SIG-M5 treated with dmso at 0.1 percent for 504 hours (cell line): ENCODE measurements around the gene SSB.
"Not testable (repeated sequence)": the region's sequence is repeated elsewhere in the genome, so short reads cannot be mapped to it uniquely, and the experiment has no call there.

Source experiments
- DNase-seq: peaks from one replicate; lab custom pipeline; 2025; ENCODE audit not compliant: unreplicated experiment; lab: John Stamatoyannopoulos, UW

SSB gene

DNA sequence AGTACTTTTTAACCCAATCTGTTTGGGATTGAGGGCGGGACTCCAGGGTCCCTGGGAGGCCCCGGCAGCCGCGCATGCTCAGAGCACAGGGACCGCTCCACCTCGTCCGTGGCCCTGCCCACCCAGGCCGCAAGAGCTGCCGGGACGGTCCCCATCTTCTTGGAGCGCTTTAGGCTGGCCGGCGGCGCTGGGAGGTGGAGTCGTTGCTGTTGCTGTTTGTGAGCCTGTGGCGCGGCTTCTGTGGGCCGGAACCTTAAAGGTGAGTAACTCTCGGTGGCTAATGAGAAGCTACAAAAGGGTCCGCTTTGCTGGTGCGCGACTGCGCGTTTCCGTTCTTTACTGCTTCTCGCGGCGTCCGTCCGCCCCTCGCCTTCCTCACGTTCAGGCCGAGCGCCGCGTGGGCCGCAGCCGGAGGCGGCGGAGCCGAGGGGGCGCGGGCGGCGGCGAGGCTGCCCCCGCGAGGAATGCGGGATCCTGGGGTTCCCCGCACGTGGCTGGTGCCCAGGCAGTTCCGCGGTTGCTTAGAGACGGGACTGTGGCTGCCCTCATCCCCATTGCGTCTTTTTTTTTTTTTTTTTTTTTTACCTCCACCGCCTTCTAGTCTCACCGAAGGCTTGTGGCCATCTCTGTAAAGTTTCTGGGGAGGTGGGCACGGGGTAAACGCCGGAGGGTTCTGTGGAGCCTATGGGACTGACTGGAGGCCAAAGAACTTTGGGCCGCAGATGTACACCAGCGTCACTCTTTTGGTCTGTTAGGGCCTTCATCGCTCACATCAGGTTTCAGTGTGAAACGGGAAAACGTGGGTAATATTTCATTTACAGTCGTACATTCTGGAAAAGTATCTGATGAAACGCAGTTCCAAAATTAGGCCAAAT lies at the start of gene SSB:
TSS of gene SSB (plus strand) at position 154 of the 875 bp plus-strand sequence. CDS start 2,090 bp downstream, outside the sequence.
- peak; percentile 90 for DNase-seq

DNA sequence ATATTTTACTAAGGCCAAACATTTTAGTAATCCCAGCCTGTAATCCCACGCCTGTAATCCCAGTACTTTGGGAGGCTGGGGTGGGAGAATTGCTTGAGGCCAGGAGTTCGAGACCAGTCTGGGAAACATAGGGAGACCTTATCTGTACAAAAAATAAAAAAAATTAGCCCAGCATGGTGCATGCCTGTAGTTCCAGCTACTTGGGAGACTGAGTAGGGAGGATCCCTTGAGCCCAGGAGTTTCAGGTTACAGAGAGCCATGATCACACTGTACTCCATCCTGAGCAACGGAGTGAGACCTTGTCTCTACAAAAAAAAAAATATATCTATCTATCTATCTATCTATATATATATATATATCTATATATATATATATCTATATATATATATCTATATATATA lies 45.9 kb upstream of the SSB start:
- DNase-seq: no peak

DNA sequence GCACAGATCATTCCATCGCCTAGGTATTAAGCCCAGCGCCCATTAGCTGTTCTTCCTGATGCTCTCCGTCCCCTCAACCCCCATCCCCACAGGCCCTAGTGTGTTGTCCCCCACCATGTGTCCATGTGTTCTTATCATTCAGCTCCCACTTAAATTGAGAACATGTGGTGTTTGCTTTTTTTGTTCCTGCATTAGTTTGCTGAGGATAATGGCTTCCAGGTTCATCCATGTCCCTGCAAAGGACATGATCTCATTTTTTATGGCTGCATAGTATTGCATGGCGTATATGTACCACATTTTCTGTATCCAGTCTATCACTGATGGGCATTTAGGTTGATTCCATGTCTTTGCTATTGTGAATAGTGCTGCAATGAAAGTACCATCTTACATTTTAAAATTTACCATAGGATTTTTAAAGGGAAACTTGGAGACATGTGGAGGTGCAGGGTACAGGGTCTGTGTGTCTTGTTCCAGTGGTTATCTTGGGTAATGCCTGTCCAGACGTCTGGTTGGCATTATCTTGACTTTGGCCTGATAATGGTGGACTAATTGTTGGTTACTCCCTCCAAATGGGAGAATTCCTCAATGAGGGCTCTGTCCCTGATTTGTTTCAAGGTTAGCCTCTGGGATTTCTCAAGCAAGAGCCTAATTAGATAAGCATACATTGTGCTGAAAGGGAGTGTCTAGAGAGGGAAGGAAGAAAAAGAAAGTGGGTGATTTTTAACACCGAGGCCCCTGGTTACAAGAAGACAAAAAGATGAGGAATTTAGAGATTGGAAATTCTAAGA lies 43.4 kb upstream of the SSB start:
- DNase-seq: no peak

- no peak for DNase-seq
Measured at GRCh38 chr2:169756342-169756741, 42.3 kb upstream of the SSB start.

- no peak for DNase-seq
Measured at GRCh38 chr2:169757356-169757755, 41.3 kb upstream of the SSB start.

- DNase-seq: no peak
Measured at GRCh38 chr2:169757778-169758177, 40.9 kb upstream of the SSB start.

GRCh38 chr2:169759987-169760386 lies 38.7 kb upstream of the SSB start:
- no peak for DNase-seq

DNA sequence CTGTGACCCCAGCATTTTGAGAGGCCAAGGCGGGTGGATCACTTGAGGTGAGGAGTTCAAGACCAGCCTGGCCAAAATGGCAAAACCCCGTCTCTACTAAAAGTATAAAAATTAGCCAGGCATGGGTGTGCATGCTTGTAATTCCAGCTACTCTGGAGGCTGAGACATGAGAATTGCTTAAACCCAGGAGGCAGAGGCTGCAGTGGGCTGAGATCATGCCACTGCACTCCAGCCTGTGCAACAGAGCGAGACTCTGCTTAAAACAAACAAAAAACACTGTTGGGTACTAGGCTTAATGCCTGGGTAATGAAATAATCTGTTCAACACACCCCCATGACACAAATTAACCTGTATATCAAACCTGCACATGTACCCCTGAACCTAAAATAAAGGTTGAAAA lies 37.9 kb upstream of the SSB start:
- DNase-seq: not testable (repeated sequence)

- DNase-seq: no peak
Measured at GRCh38 chr2:169761251-169761969, 37.3 kb upstream of the SSB start.

DNA sequence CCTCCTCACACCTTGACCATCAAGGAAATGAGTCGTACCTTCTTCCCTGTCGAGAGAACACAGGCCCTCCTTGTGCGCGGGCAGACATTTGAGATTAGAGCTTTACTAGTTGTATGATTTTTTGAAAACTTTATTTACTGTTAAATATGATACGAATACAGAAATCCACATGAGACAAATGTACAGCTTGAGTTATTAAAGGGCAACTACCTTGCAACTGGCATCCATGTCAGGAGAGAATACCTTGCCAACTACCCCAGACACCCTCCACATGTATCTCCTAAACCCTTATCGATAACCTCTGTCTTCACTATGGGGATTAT lies 36.7 kb upstream of the SSB start:
- DNase-seq: no peak

DNA sequence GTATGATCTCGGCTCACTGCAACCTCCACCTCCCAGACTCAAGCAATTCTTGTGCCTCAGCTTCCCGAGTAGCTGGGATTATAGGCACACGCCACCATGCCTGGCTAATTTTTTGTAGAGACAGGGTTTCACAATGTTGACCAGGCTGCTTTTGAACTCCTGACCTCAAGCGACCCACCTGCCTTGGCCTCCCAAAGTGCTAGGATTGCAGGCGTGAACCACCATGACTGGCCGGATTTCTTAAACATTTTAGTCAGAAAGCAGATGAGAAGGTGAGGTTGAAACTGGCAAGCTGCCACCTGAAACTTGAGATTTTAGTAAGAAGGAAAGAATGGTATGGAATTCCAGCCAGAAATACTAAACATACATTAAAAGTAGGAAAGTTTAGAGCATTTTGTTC lies 33.1 kb upstream of the SSB start:
- DNase-seq: no peak

DNA sequence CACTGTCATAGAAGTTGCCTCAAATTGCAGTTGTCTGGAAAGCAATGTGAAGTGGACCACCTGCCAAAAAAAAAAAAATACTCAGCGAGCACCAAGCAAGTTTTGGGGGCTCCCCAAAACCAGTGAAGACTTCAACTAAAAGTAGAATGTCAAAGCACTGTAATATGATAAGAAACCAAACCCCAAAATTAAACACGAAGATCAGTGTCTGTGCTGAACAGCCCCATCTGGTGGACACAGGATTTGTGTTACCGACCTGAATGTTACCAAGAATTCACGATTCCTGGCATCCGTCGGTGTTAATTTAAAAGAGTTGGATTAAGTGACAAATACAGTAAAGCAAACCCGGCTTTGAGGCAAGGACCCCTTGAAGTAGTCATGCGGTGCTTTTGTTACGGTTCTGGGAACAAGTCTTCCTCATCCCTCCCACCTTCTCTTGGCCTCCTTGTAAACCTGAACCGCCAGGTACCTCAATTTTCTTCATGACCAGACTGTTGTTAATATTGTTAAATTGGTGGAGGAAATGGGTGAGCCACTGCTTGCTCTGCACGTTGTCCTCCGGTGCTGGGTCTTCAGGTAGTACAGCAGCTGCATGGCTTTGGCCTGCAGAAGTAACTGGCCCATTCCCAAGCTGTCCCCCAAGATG lies 31.3 kb upstream of the SSB start:
- DNase-seq: peak; percentile 52

DNA sequence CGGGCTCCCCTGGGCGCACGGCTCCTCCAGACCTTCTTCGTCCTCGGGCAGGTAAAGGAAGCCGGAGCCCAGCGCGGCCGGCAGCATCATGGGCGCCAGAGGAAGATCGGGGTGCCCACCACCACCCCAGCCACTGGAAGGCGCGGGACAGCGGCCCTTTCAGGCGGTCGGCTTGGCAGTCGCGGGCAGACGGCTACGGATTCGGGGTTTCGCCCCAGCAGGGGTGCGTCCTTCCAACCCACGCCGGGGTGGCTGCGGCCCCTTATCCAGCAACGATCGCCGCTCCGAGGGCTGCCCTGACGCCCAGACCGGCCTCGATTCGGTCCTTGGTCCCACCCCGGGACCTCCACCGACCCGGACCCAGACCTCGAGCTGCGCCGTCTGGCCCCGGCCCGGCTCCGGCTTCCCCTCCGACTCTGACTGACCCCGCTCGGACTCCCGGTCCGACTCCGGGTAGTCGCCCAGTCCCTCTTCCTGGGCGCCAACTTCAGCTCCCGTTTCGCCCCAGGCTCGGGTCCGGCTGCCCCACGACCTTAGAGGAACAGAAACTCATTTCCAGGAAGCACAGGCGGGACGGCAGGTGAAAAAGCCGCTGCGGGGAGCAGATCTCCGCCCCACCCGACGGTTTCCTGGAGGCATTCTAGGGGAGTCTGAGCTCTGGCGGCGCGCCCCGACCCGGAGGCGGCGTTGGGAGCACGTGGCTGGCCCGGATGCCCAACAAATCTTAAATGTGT lies 30.2 kb upstream of the SSB start:
- DNase-seq: no peak

GRCh38 chr2:169771021-169771420 lies 27.6 kb upstream of the SSB start:
- peak; percentile 61 for DNase-seq

DNA sequence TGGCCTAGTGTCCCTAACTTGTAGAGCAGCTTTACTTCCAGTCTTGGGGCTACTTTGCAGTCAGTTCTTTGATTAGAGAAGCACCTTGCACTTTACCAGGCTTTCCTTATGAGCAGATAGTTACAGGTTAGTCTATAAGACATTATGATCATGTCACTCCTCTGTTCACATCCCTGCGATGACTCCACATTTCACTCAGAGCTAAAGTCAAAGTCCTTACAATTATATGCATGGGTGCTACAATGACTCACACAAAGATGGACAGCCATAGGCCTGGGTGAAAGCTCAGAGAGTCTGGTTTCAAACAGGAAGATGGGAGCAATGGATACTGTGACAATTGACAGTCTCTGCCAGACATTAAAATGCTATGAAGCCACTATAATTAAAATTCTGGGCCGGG lies 27.1 kb upstream of the SSB start:
- no peak for DNase-seq

GRCh38 chr2:169772651-169773050 lies 26.0 kb upstream of the SSB start:
- DNase-seq: no peak

DNA sequence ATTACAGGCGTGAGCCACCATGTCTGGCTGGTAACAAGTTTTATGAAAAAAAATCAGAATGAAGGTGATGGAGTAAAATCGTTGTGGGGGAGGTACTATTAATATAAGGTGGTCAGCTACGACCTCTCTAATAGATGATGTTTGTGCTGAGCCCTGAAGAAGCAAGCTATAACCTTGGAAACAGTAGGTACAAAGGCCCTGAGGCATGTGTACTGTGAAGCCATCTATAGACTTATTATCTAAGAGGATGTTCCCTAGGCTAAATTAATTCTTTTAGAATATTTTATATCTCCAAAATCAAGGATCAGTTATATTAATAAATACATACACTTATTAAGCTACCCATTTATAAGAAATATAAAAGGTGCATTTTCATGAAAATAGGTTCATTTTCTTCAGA lies 23.3 kb upstream of the SSB start:
- no peak for DNase-seq

DNA sequence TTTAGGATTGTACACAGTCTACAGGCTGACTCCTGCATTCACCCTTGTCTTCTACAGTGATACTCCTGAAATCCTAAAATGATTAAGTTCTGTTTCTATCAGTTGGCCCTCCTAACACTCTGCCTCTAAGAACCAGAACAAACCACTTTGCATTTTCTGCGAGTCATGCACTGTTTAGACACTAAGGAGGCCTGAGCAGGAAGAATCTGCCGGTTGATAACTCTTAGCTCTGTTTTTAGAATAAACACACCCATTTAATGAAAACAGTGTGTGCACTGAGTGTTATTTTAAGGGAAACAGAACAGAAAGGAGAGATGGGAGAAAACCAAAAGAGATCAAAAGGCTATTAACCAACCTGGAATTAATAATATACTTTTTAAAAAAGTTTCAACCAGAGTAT lies 22.9 kb upstream of the SSB start:
- DNase-seq: no peak

- DNase-seq: no peak
Measured at GRCh38 chr2:169776252-169776761, 22.4 kb upstream of the SSB start.

- no peak for DNase-seq
Measured at GRCh38 chr2:169778446-169778845, 20.2 kb upstream of the SSB start.
